HepG2 (cell line): ENCODE measurements around the gene SOAT2.

Experiments used
- EZH2 ChIP-seq: conservative IDR thresholded peaks from 2 replicates; pipeline ENCODE4 v1.6.1; 2012; ENCODE audit warnings: mild to moderate bottlenecking, low read depth, low read length, moderate library complexity
- FOXP4 ChIP-seq: sonication (generic); formaldehyde crosslinking; IDR thresholded peaks from 2 replicates; pipeline ENCODE4 v1.4.0; 2020; ENCODE audit warnings: missing genetic modification reagents
- KMT2A ChIP-seq: sonication (generic); formaldehyde crosslinking; IDR thresholded peaks from 2 replicates; pipeline ENCODE4 v1.4.0; 2020; ENCODE audit warnings: missing genetic modification reagents
- NFIB ChIP-seq: sonication (generic); formaldehyde crosslinking; IDR thresholded peaks from 2 replicates; pipeline ENCODE4 v1.9.0; 2021; ENCODE audit warnings: missing genetic modification reagents, mild to moderate bottlenecking, borderline replicate concordance
- NR2F1 ChIP-seq, 2 experiments: fragments of 450-650 bp in 1 of 2; formaldehyde crosslinking in 1 of 2; IDR thresholded peaks; 2 replicates each; pipeline versions ENCODE4 v1.5.0 to v1.6.1; 2016 to 2020; ENCODE audit warnings: mild to moderate bottlenecking in 1 of 2, missing compliant biosample characterization in 1 of 2, missing genetic modification reagents in 1 of 2, moderate library complexity in 1 of 2
- PAWR ChIP-seq: sonication (generic); formaldehyde crosslinking; IDR thresholded peaks from 2 replicates; pipeline ENCODE4 v1.4.0; 2020; ENCODE audit warnings: missing genetic modification reagents, mild to moderate bottlenecking, borderline replicate concordance
- POLR2AphosphoS5 ChIP-seq: IDR thresholded peaks from 2 replicates; pipeline ENCODE4 v1.6.1; 2012; ENCODE audit warnings: low read depth, low read length
- STAT5B ChIP-seq: sonication (generic); formaldehyde crosslinking; IDR thresholded peaks from 2 replicates; pipeline ENCODE4 v1.4.0; 2020; ENCODE audit warnings: missing genetic modification reagents
- ZNF564 ChIP-seq: sonication (generic); formaldehyde crosslinking; IDR thresholded peaks from 2 replicates; pipeline ENCODE4 v1.8.1; 2023; ENCODE audit warnings: mild to moderate bottlenecking, missing genetic modification reagents
- TF ChIP-seq, protein P1 (sequence below): sonication (generic); formaldehyde crosslinking; IDR thresholded peaks from 2 replicates; pipeline ENCODE4 v1.5.0; 2020; ENCODE audit warnings: missing genetic modification reagents

DNA sequence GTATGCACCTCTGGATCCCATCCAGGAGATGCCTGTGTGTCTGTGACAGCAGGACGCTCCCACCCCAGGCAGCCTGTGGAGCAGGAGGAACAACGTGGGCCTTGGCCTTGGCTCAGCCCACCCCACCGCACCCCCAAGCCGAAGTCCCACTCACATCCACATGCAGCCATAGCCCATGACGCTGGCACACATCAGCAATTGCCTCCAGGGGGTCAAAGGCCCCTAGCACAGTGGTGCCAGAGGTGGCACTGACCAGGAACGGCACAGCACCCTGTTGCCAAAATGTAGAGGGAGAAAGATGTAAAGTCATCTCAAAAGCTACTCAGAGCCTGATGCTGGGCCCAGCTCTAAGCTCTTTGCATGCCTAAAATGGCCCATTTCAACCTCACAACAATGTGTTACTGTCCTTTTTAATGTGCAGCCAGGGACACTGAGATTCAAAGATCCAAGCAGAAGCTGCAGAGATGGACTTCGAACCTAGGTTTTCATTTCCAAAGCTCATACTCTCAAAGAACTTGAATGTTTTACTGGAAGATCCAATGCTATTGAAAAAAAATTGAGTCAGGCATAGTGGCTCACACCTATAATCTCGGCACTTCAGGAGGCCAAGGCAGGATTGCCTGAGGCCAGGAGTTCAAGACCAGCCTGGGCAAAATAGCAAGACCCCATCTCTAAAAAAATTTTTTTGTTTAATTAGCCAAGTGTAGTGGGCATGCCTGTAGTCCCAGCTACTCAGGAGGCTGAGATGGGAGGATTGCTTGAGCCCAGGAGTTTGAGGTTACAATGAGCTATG, 58.0 kb downstream of the SOAT2 start:
- TF ChIP-seq KMT2A (no peak), FOXP4 (0 out of 2 replicates have a peak, but pooled peaks have one; percentile 15), EZH2 (no peak), POLR2AphosphoS5 (no peak), ZNF564 (no peak), STAT5B (CRISPR knock-in tag) (no peak), NFIB (CRISPR knock-in tag) (no peak), NR2F1 (CRISPR knock-in tag; IDR thresholded peaks at IDR 0.05) (no peak), PAWR (CRISPR knock-in tag) (no peak)
- TF ChIP-seq, protein P1, sequence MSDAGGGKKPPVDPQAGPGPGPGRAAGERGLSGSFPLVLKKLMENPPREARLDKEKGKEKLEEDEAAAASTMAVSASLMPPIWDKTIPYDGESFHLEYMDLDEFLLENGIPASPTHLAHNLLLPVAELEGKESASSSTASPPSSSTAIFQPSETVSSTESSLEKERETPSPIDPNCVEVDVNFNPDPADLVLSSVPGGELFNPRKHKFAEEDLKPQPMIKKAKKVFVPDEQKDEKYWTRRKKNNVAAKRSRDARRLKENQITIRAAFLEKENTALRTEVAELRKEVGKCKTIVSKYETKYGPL (CRISPR knock-in tag), result no peak
